ENCODE data around the gene PURB. TPM values are rescaled to one million over a fixed set of nuclear protein-coding genes. Genes with fewer than 3 reads are reported as not detected.

Gene PURB
- total RNA-seq, 2 donors from 2014 or later, result 18.0 to 31.5 TPM

DNA sequence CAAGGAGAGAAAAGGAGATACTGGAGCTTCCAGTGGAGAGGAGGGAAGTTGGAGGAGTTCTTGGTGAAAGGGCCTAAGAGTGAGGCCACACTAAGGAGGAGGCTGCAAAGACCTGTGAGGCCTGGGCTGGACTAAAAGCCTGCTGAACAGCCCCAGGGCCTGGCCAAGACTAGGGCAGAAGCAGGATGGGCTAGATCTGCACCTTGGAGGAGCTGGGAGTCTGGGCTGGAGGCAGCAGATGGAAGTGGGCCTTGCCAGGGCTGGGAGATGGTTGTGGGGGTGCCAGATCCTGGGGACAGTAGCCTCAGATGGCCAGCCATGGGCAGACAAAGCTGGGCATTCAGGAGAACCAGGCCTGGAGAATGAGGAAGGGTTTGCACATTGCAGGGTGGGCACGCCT lies 6.5 kb upstream of the PURB start:
- DNase-seq (ENCODE audit: low spot score) (no peak), ATAC-seq (ENCODE audit: insufficient number of reproducible peaks, low FRiP score, low read depth) (no peak)
- no peak for TF ChIP-seq CTCF (IDR thresholded peaks at IDR 0.05)
- Histone ChIP-seq H3K4me1 (ENCODE audit: control insufficient read depth in 1 of 2, low read depth in 2 of 2) (peaks cover 0 to 1% of the 10 kb centered on the region in 2 donors), H3K27me3 (replicated peaks; ENCODE audit: insufficient read depth) (no peaks in the 10 kb centered on the region), H3K9me3 (no peaks in the 10 kb centered on the region), H3K36me3 (no peaks in the 10 kb centered on the region), H3K27ac (no peak overlapping the region), H3K4me3 (no peak overlapping the region)

DNA sequence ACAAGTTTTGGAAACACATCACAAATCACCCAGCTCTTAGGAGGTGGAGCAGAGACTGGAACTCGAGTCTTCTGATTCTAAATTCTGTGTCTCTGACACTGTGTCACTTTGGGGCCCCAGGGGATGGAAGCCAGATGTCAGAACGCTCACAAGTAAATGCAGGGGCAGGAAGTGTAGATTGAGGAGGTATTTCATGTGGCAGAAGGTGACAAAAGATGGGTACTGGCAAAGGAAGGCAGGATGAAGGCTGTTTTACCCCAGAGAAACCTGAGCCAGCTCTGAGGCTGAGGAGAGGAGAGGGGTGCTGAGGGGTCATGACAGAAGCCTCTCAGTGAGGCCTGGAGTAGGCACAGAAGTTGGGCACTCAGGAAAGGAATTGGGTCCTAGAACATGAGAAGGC lies 6.0 kb upstream of the PURB start:
- Histone ChIP-seq H3K9me3 (no peaks in the 10 kb centered on the region), H3K4me1 (ENCODE audit: control insufficient read depth in 1 of 2, low read depth in 2 of 2) (peaks cover under 1 to 5% of the 10 kb centered on the region in 2 donors), H3K27ac (no peak overlapping the region), H3K4me3 (no peak overlapping the region), H3K36me3 (no peaks in the 10 kb centered on the region), H3K27me3 (replicated peaks; ENCODE audit: insufficient read depth) (no peaks in the 10 kb centered on the region)
- no peak for TF ChIP-seq CTCF (IDR thresholded peaks at IDR 0.05)
- DNase-seq (ENCODE audit: low spot score), result no peak
- ATAC-seq (ENCODE audit: insufficient number of reproducible peaks, low FRiP score, low read depth), result no peak

GRCh38 chr7:44889086-44889781 lies 3.9 kb upstream of the PURB start:
- DNase-seq (ENCODE audit: low spot score), result no peak
- no peak for ATAC-seq (ENCODE audit: insufficient number of reproducible peaks, low FRiP score, low read depth)
- Histone ChIP-seq H3K9me3 (no peaks in the 10 kb centered on the region), H3K4me1 (ENCODE audit: control insufficient read depth in 1 of 2, low read depth in 2 of 2) (peaks cover 3 to 13% of the 10 kb centered on the region in 2 donors), H3K36me3 (no peaks in the 10 kb centered on the region), H3K27ac (no peak overlapping the region), H3K27me3 (replicated peaks; ENCODE audit: insufficient read depth) (no peaks in the 10 kb centered on the region), H3K4me3 (no peak overlapping the region)
- no peak for TF ChIP-seq CTCF (IDR thresholded peaks at IDR 0.05)

- TF ChIP-seq CTCF (IDR thresholded peaks at IDR 0.05), result no peak
- no peaks in the 10 kb centered on the region for H3K9me3 ChIP-seq
- ATAC-seq (ENCODE audit: insufficient number of reproducible peaks, low FRiP score, low read depth) (no peak), DNase-seq (ENCODE audit: low spot score) (no peak)
- H3K36me3 ChIP-seq, result no peaks in the 10 kb centered on the region
- no peak overlapping the region for H3K27ac ChIP-seq
- H3K4me3 ChIP-seq, result no peak overlapping the region
- no peaks in the 10 kb centered on the region for H3K27me3 ChIP-seq (replicated peaks; ENCODE audit: insufficient read depth)
- H3K4me1 ChIP-seq (ENCODE audit: control insufficient read depth in 1 of 2, low read depth in 2 of 2), result peaks cover 23 to 32% of the 10 kb centered on the region in 2 donors
Measured at GRCh38 chr7:44887293-44887692, 2.0 kb upstream of the PURB start.

DNA sequence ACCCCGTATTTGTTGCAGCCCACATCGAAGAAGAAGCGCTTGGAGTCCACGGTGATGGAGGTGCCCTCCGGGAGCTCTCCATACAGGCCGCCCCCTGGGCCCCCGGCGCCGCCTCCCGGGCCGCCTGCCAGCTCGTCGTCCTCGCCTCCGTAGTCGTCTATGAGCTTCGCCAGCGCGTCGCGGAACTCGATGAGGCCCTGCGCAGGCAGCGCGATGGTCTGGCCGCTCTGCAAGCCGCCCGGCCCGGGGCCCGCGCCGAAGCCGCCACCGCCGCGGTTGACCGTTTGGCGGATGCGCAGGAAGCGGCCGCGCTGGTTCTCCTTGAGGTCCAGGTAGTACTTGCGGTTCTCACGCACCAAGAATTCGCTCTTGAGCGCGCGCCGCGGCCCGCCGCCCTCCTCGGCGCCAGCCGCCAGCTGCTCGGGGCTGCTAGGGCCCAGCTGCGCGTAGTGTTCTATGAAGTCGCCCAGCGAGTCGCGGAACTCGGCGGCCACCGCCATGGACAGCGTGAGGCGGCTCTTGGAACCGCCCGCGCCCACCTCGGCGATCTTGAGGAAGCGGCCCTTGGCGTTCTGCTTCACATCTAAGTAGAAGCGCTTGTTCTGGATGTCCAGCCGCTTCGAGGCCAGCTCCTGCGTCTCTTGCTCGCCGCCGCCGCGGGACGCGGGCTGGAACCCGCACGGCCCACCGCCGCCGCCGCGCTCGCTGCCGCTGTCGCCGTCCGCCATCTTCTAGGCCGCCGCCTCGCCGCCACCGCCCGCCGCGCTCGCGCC lies 523 bp downstream of the PURB start:
- Histone ChIP-seq H3K4me1 (ENCODE audit: control insufficient read depth in 1 of 2, low read depth in 2 of 2) (peaks cover 43 to 57% of the 10 kb centered on the region in 2 donors), H3K4me3 (peak overlapping the region; percentile 92), H3K27ac (peak overlapping the region; percentile 95 to 100), H3K9me3 (no peaks in the 10 kb centered on the region), H3K36me3 (no peaks in the 10 kb centered on the region), H3K27me3 (replicated peaks; ENCODE audit: insufficient read depth) (no peaks in the 10 kb centered on the region)
- DNase-seq (ENCODE audit: low spot score) (no peak), ATAC-seq (ENCODE audit: insufficient number of reproducible peaks, low FRiP score, low read depth) (peak; percentile 48)
- no peak for TF ChIP-seq CTCF (IDR thresholded peaks at IDR 0.05)
